H1 (cell line): Measurements from ENCODE around the gene CAMK2D. TPM values are rescaled to one million over a fixed set of nuclear protein-coding genes. Genes with fewer than 3 reads are reported as not detected.

Experiments
- CTCF ChIA-PET: fragments of 300-600 bp; sonication (Branson Sonifier 250); formaldehyde crosslinking; loops from one replicate; lab custom pipeline; 2021; ENCODE audit not compliant: partially characterized antibody; lab: Charles Lee
- POLR2A ChIA-PET: fragments of 300-600 bp; sonication (Branson Sonifier 250); formaldehyde crosslinking; loops from one replicate; lab custom pipeline; 2021; ENCODE audit warnings: inconsistent platforms; ENCODE audit not compliant: partially characterized antibody; lab: Charles Lee
- DNase-seq, 2 experiments: peaks; one replicate each; pipeline versions ENCODE4 v3.0.0 to v3.0.0-alpha.2; 2010 to 2022; ENCODE audit warnings: low spot score in 2 of 2, low read depth in 1 of 2, mixed read lengths in 1 of 2
- FAIRE-seq: peaks from 2 replicates; lab custom pipeline; 2011; peaks lifted over from hg19 to GRCh38; lab: Jason Lieb, UNC
- H2AFZ ChIP-seq: 2 replicates; pipeline ENCODE4 v1.8.1; 2012; ENCODE audit warnings: low read length, inconsistent platforms
- H2AK5ac ChIP-seq: 2 replicates; pipeline ENCODE4 v1.6.1; 2013; ENCODE audit warnings: low read depth, low read length
- H2BK120ac ChIP-seq: replicated peaks from 2 replicates; pipeline ENCODE3; 2013; ENCODE audit warnings: low read depth, low read length, inconsistent platforms
- H2BK12ac ChIP-seq: 2 replicates; pipeline ENCODE4 v1.6.1; 2013; ENCODE audit warnings: low read depth, low read length
- H2BK15ac ChIP-seq: 2 replicates; pipeline ENCODE4 v1.6.1; 2013; ENCODE audit warnings: low read length
- H2BK20ac ChIP-seq: 2 replicates; pipeline ENCODE4 v1.6.1; 2013; ENCODE audit warnings: low read length
- H2BK5ac ChIP-seq: 2 replicates; pipeline ENCODE4 v1.6.1; 2013; ENCODE audit warnings: low read depth, low read length
- H3K14ac ChIP-seq: 2 replicates; pipeline ENCODE4 v1.6.1; 2013; ENCODE audit warnings: inconsistent platforms; ENCODE audit not compliant: insufficient read length
- H3K18ac ChIP-seq: 2 replicates; pipeline ENCODE4 v1.6.1; 2013; ENCODE audit warnings: low read length; ENCODE audit errors: extremely low read depth
- H3K23ac ChIP-seq: 2 replicates; pipeline ENCODE4 v1.6.1; 2013; ENCODE audit warnings: inconsistent platforms; ENCODE audit not compliant: insufficient read length
- H3K23me2 ChIP-seq: 2 replicates; pipeline ENCODE4 v1.6.1; 2013; ENCODE audit warnings: low read depth, low read length
- H3K27ac ChIP-seq: 2 replicates; pipeline ENCODE4 v1.6.1; 2011; ENCODE audit warnings: low read depth, low read length, inconsistent platforms
- H3K27me3 ChIP-seq, 4 experiments: replicated peaks in 1 of 4; 1 replicate in 1 of 4; 2 replicates in 3 of 4; pipeline versions ENCODE4 v1.6.1 to v1.8.1; 2011 to 2013; ENCODE audit warnings: low read length in 3 of 4, mild to moderate bottlenecking in 3 of 4, inconsistent platforms in 2 of 4, mixed read lengths in 2 of 4, moderate library complexity in 1 of 4; ENCODE audit not compliant: control insufficient read depth in 3 of 4, insufficient read depth in 3 of 4; ENCODE audit errors: extremely low read depth in 1 of 4
- H3K36me3 ChIP-seq, 4 experiments: 2 replicates each; pipeline versions ENCODE4 v1.6.1 to v1.8.1; 2011 to 2013; ENCODE audit warnings: mild to moderate bottlenecking in 4 of 4, low read length in 3 of 4, moderate library complexity in 2 of 4, control low read depth in 1 of 4, inconsistent platforms in 1 of 4; ENCODE audit not compliant: insufficient read depth in 4 of 4, control insufficient read depth in 2 of 4
- H3K4ac ChIP-seq: replicated peaks from 2 replicates; pipeline ENCODE3; 2013; ENCODE audit warnings: low read length, low read depth, mixed read lengths, inconsistent platforms; ENCODE audit not compliant: insufficient read length
- H3K4me1 ChIP-seq, 4 experiments: replicated peaks in 1 of 4; 1 replicate in 1 of 4; 2 replicates in 3 of 4; pipeline versions ENCODE4 v1.6.1 to v1.8.1; 2011 to 2013; ENCODE audit warnings: low read length in 3 of 4, inconsistent platforms in 2 of 4, mixed read lengths in 1 of 4; ENCODE audit not compliant: insufficient read depth in 4 of 4, control insufficient read depth in 3 of 4
- H3K4me2 ChIP-seq, 2 experiments: 2 replicates each; pipeline versions ENCODE4 v1.6.1 to v1.8.1; 2011 to 2013; ENCODE audit warnings: low read depth in 2 of 2, low read length in 2 of 2, control low read depth in 1 of 2, inconsistent platforms in 1 of 2, mild to moderate bottlenecking in 1 of 2; ENCODE audit not compliant: insufficient read depth in 1 of 2
- H3K4me3 ChIP-seq, 4 experiments: fragments of 200-600, 300-600 bp in 1 of 4; sonication (generic), shearing (Covaris generic), sonication (Bioruptor Twin) in 1 of 4; 2 replicates each; pipeline versions ENCODE4 v1.5.1 to v1.8.1; 2011 to 2016; ENCODE audit warnings: low read length in 4 of 4, low read depth in 3 of 4, control low read depth in 2 of 4, inconsistent platforms in 2 of 4, mild to moderate bottlenecking in 2 of 4, mixed read lengths in 1 of 4, moderate library complexity in 1 of 4; ENCODE audit not compliant: insufficient read depth in 2 of 4; ENCODE audit errors: extremely low read depth in 1 of 4
- H3K56ac ChIP-seq: replicated peaks from 2 replicates; pipeline ENCODE3; 2013; ENCODE audit warnings: low read depth, mild to moderate bottlenecking, mixed read lengths, low read length, inconsistent platforms; ENCODE audit not compliant: insufficient read length
- H3K79me1 ChIP-seq: 2 replicates; pipeline ENCODE4 v1.6.1; 2013; ENCODE audit warnings: low read depth, low read length, control low read depth
- H3K79me2 ChIP-seq, 2 experiments: 2 replicates each; pipeline versions ENCODE4 v1.6.1 to v1.8.1; 2012 to 2013; ENCODE audit warnings: low read length in 2 of 2, mild to moderate bottlenecking in 2 of 2, inconsistent platforms in 1 of 2; ENCODE audit not compliant: insufficient read depth in 2 of 2, control insufficient read depth in 1 of 2
- H3K9ac ChIP-seq, 4 experiments: replicated peaks in 1 of 4; 1 replicate in 1 of 4; 2 replicates in 3 of 4; pipeline versions ENCODE4 v1.6.1 to v1.8.1; 2011 to 2013; ENCODE audit warnings: low read depth in 3 of 4, low read length in 3 of 4, control low read depth in 2 of 4, mild to moderate bottlenecking in 2 of 4, moderate library complexity in 2 of 4, inconsistent platforms in 1 of 4; ENCODE audit errors: extremely low read depth in 1 of 4
- H3K9me3 ChIP-seq, 2 experiments: 2 replicates each; pipeline versions ENCODE4 v1.6.1 to v1.8.1; 2012 to 2013; ENCODE audit warnings: mild to moderate bottlenecking in 2 of 2, moderate library complexity in 2 of 2, control low read depth in 1 of 2, inconsistent platforms in 1 of 2, low read depth in 1 of 2, low read length in 1 of 2, mixed read lengths in 1 of 2; ENCODE audit not compliant: insufficient read depth in 2 of 2
- H4K20me1 ChIP-seq, 2 experiments: replicated peaks in 1 of 2; 2 replicates each; pipeline versions ENCODE3 to v1.8.1; 2011 to 2013; ENCODE audit warnings: inconsistent platforms in 2 of 2, low read length in 2 of 2, mild to moderate bottlenecking in 1 of 2; ENCODE audit not compliant: insufficient read depth in 2 of 2, control insufficient read depth in 1 of 2
- H4K5ac ChIP-seq: 2 replicates; pipeline ENCODE4 v1.6.1; 2013; ENCODE audit warnings: low read length, low read depth, mixed read lengths, inconsistent platforms; ENCODE audit not compliant: insufficient read length
- H4K8ac ChIP-seq: 2 replicates; pipeline ENCODE4 v1.8.0; 2013; ENCODE audit warnings: mild to moderate bottlenecking, moderate library complexity, low read length, inconsistent platforms; ENCODE audit not compliant: insufficient read depth; ENCODE audit errors: extremely low read depth
- H4K91ac ChIP-seq: replicated peaks from 2 replicates; pipeline ENCODE3; 2013; ENCODE audit warnings: low read length, mixed read lengths, inconsistent platforms; ENCODE audit not compliant: insufficient read length
- EZH2 ChIP-seq: fragments of 200-600 bp; sonication (generic); IDR thresholded peaks from 2 replicates; pipeline ENCODE4 v1.7.1; 2012; ENCODE audit warnings: low read depth, mild to moderate bottlenecking, moderate library complexity, low read length, inconsistent platforms; ENCODE audit not compliant: severe bottlenecking
- JUN ChIP-seq: IDR thresholded peaks from 2 replicates; pipeline ENCODE4 v1.6.1; 2011; ENCODE audit warnings: low read depth, mild to moderate bottlenecking, improper control_type of control experiment, low read length
- PHF8 ChIP-seq: fragments of 200-600 bp; sonication (generic); conservative IDR thresholded peaks from 2 replicates; pipeline ENCODE4 v1.7.1; 2012; ENCODE audit warnings: low read depth, mild to moderate bottlenecking, inconsistent platforms, low read length, moderate library complexity
- SP1 ChIP-seq: IDR thresholded peaks from 2 replicates; pipeline ENCODE4 v1.6.1; 2011; ENCODE audit warnings: low read depth, low read length
- SP2 ChIP-seq: IDR thresholded peaks from 2 replicates; pipeline ENCODE4 v1.6.1; 2012; ENCODE audit warnings: mild to moderate bottlenecking, low read length, inconsistent platforms
- SRF ChIP-seq: IDR thresholded peaks from 2 replicates; pipeline ENCODE4 v1.6.1; 2011; ENCODE audit warnings: mild to moderate bottlenecking, low read depth, low read length, moderate library complexity
- SUZ12 ChIP-seq: fragments of 200-600 bp; sonication (generic); IDR thresholded peaks from 2 replicates; pipeline ENCODE4 v1.6.1; 2012; ENCODE audit warnings: mild to moderate bottlenecking, inconsistent platforms, low read length, moderate library complexity, mixed read lengths
- TBP ChIP-seq: IDR thresholded peaks from 2 replicates; pipeline ENCODE4 v1.6.1; 2011; ENCODE audit warnings: low read depth, low read length, improper control_type of control experiment
- WGBS, 2 experiments: shearing (Covaris generic) in 1 of 2; methylation state at CpG; one replicate each; pipeline versions ENCODE4 v1.1.6 to v1.1.7; 2013 to 2015; ENCODE audit warnings: low lambda C conversion rate in 2 of 2, mixed read lengths in 2 of 2, inconsistent platforms in 1 of 2, low coverage in 1 of 2, missing lambda C conversion rate in 1 of 2; ENCODE audit not compliant: insufficient replicate concordance in 2 of 2, insufficient coverage in 1 of 2, insufficient read length in 1 of 2; ENCODE audit errors: extremely low coverage in 1 of 2, missing lambda C conversion rate in 1 of 2; 5-methylcytosine and 5-hydroxymethylcytosine counted together
- polyA plus RNA-seq, 7 experiments: library from polyadenylated mRNA; depleted of rRNA in 3 of 7; stranded (reverse) in 5 of 7; unstranded in 2 of 7; fragments of >200 nt in 5 of 7; fragments of 200-250 nt in 2 of 7; gene quantifications; 1 replicate in 5 of 7; 2 replicates in 1 of 7; 4 replicates in 1 of 7; pipeline versions ENCODE4 v1.2.1 to v1.2.3, GENCODE V29; 2011 to 2013; ENCODE audit warnings: missing spikeins in 2 of 7, mixed read lengths in 2 of 7
- total RNA-seq: library from RNA; stranded (reverse); fragmentation: NEBNext Ultra II Directional; extraction: Animal tissue kit (Norgen Biotek cat#: 25700); gene quantifications from 2 replicates; pipeline ENCODE4 v1.2.1, GENCODE V29; 2021

CAMK2D gene
- total and polyA plus RNA-seq, 2 of the 8 experiments (the other 6 are each of a cell fraction or from before 2014, with no cell fraction given) = 3.2 to 7.0 TPM

DNA sequence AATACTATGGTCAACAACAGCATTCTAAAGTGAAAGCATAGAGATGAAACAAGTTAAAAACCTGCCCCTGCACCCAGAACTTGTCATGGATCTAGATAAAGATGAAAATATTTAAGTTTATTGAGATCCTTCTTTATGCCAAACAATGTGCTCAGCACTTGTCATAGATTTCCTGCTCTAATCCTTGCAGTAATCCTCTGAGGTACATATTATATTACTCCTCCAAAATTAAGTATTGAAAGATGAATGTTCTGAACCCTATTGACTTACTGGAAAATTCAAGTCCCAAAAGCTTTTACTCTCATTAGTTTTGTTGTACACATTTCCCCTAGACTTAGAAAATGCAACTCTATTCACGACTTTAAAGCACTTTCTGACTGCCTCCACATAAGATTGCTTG, 35.6 kb downstream of the CAMK2D start:
- no peaks in the 10 kb centered on the region for H3K9me3 ChIP-seq
- H3K4me2 ChIP-seq = no peak overlapping the region
- no peak overlapping the region for H2AK5ac ChIP-seq
- H3K56ac ChIP-seq = no peak overlapping the region
- H3K79me1 ChIP-seq = no peaks in the 10 kb centered on the region
- H4K20me1 ChIP-seq = no peaks in the 10 kb centered on the region
- H2BK20ac ChIP-seq = no peak overlapping the region
- no peak for FAIRE-seq
- H3K4me3 ChIP-seq = no peak overlapping the region
- H4K8ac ChIP-seq = no peak overlapping the region
- no peak overlapping the region for H3K18ac ChIP-seq
- TF ChIP-seq EZH2 = no peak
- TF ChIP-seq SUZ12 = no peak
- no peak for TF ChIP-seq SP1
- TF ChIP-seq SRF = no peak
- no peak for TF ChIP-seq PHF8
- TF ChIP-seq SP2 = no peak
- no peak for TF ChIP-seq JUN
- TF ChIP-seq TBP = no peak
- no peak overlapping the region for H4K5ac ChIP-seq
- no peak overlapping the region for H4K91ac ChIP-seq
- no peaks in the 10 kb centered on the region for H3K27me3 ChIP-seq
- WGBS, 2 experiments = 92% methylated on average over 1 of the region's 1 CpG; no CpG with 5 or more reads in 1 of the 2 experiments
- H3K9ac ChIP-seq = no peak overlapping the region
- H3K27ac ChIP-seq = no peak overlapping the region
- H2BK15ac ChIP-seq = no peak overlapping the region
- no peak overlapping the region for H3K14ac ChIP-seq
- H3K23ac ChIP-seq = no peak overlapping the region
- ChIA-PET CTCF (interaction anchor here (0.6 kb wide), 1 partner anchor 177 kb away, joined by 3 read pairs; no protein-coding TSS in a partner anchor), POLR2A (no interaction called here)
- no peak overlapping the region for H3K4ac ChIP-seq
- no peaks in the 10 kb centered on the region for H3K79me2 ChIP-seq
- H3K23me2 ChIP-seq = no peaks in the 10 kb centered on the region
- no peak overlapping the region for H2AFZ ChIP-seq
- no peak overlapping the region for H2BK12ac ChIP-seq
- no peak for DNase-seq
- no peaks in the 10 kb centered on the region for H3K4me1 ChIP-seq
- no peak overlapping the region for H2BK120ac ChIP-seq
- no peaks in the 10 kb centered on the region for H3K36me3 ChIP-seq
- no peak overlapping the region for H2BK5ac ChIP-seq
